ENCODE results near the gene PELI2.

DNA sequence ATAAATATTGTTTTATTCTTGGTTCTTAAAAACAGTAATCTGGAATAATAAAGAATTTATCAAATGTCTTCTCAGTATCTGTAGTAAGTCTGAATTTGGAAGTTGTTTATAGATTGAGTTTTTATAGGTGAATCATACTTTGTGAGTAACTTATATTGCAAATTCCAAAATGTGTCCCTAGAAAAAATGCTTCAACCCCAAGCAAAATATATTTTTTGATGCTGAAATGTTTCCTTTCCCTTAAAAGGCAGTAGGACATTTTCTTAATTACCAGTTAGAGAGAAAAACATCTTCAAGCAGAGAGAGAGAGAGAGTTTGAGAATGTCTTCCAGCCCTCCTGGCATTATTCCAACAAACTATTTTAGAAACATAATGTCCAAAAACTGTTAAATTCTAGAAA lies 37.9 kb downstream of the PELI2 start:
- TF ChIP-seq, protein P1, sequence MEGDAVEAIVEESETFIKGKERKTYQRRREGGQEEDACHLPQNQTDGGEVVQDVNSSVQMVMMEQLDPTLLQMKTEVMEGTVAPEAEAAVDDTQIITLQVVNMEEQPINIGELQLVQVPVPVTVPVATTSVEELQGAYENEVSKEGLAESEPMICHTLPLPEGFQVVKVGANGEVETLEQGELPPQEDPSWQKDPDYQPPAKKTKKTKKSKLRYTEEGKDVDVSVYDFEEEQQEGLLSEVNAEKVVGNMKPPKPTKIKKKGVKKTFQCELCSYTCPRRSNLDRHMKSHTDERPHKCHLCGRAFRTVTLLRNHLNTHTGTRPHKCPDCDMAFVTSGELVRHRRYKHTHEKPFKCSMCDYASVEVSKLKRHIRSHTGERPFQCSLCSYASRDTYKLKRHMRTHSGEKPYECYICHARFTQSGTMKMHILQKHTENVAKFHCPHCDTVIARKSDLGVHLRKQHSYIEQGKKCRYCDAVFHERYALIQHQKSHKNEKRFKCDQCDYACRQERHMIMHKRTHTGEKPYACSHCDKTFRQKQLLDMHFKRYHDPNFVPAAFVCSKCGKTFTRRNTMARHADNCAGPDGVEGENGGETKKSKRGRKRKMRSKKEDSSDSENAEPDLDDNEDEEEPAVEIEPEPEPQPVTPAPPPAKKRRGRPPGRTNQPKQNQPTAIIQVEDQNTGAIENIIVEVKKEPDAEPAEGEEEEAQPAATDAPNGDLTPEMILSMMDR (conservative IDR thresholded peaks at IDR 0.05; ENCODE audit: low read depth, low read length), result no peak
- no peak for TF ChIP-seq POLR2A (IDR thresholded peaks at IDR 0.05; ENCODE audit: low read depth, low read length)
- no peak for TF ChIP-seq BHLHE40 (IDR thresholded peaks at IDR 0.05; ENCODE audit: low read depth, low read length)
- no peak for TF ChIP-seq MXI1 (IDR thresholded peaks at IDR 0.05; ENCODE audit: borderline replicate concordance, low read depth, low read length)
